Measurements from ENCODE around the gene C11orf21. TPM values are rescaled to one million over a fixed set of nuclear protein-coding genes. Genes with fewer than 3 reads are reported as not detected.

Gene C11orf21
- 0.23 TPM for total RNA-seq

DNA sequence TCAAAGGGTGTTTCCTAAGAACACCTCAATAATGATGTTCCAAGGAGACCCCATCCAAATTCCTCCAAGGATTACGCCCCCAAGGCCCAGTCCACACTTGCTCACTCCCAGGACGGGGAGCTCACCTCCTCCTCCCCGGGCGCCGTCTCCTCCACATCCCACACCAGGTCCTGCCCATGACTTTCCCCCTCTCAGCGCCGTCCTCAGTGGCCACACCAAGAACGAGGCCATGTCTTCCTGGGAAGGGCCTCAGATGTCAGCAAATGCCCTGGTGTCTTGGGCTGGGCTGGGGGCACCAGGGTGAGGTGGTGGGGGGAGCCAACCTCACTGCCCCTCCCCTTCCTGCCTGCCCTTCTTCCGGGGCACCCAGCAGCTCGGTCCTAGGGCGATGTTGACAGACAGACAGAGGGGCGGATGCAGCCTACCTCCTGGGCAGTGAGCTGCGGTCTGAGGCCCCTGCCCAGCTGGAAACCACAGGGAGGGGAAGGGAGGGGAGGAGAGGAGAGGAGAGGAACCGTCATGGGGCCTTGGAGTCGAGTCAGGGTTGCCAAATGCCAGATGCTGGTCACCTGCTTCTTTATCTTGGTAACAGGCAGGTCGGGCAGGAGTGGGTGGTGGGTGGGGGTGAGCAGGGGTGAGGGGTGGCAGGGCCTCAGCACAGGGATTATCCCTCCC, at the start of gene C11orf21, which contains the start of gene TSPAN32:
Gene C11orf21 (minus strand): TSS at position 288 of the 675 bp plus-strand sequence. CDS start 110 bp downstream, at position 178.
Gene TSPAN32 (plus strand): TSS at position 383 of the 675 bp plus-strand sequence. CDS start 137 bp downstream, at position 520.

DNA sequence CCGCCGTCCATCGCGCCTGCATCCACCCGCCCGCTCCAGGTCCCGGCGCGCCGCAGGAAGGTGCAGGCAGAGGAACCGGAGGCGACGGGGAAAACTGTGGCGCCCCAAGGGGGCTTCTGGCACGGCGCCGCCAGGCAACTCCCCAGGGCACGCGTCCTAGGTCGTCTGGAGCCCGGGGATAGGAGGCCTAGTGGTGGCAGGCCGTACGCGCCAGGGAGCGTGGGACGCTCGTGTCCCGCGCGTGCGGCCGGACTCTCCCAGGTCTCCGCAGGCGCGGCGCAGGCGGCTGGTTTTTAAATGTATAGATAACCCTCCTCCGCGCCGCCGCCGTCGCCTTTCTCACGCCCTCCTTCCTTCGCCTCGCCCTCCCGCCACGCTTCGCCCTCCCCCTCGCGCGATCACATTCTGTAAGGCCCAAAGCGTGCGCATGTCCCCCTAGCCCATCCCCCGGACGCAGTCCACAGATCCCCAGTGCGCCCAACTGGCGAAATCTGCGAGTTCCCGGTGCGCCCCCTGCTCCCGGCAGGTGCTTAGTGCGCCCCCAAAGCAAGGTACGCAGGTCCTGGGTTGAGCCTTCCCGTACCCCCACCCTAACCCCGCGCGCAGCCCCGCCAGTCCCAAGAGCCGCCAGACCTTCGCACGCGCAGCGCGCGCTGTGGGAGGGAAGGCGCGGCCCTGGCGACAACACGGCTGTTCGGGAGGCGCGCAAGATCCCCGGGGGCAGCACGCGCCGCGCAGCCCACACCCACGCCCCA, 31.2 kb downstream of the C11orf21 start, which contains the start of gene ASCL2:
Gene ASCL2 (minus strand): TSS at position 267 of the 755 bp plus-strand sequence. CDS start 256 bp downstream, at position 11.

Small RNA genes lying within 50 kb of the gene (small RNA-seq; reads per million reads assigned to genes)
- gene RNU6-878P, result not detected

Other genes with a start within 250 kb of the C11orf21 start
- gene IGF2, start 162.5 kb downstream of the C11orf21 start, total RNA-seq, result 15.7 TPM
- not detected for gene INS, start 140.7 kb downstream of the C11orf21 start, total RNA-seq
- gene TH, start 130.1 kb downstream of the C11orf21 start, total RNA-seq, result 8.5 TPM
- gene ASCL2, start 31.3 kb downstream of the C11orf21 start, total RNA-seq, result 0.69 TPM
- 0.69 TPM for gene TSPAN32, start 95 bp upstream of the C11orf21 start, total RNA-seq
- 156 TPM for gene CD81, start 75.4 kb upstream of the C11orf21 start, total RNA-seq
- gene TSSC4, start 98.8 kb upstream of the C11orf21 start, total RNA-seq, result 24.2 TPM
- under 0.01 TPM for gene TRPM5, start 142.6 kb upstream of the C11orf21 start, total RNA-seq
- gene KCNQ1, start 143.1 kb upstream of the C11orf21 start, total RNA-seq, result 0.92 TPM